Middle frontal gyrus (tissue), 1 donor: ENCODE results near the gene ITFG1.
"Not testable (repeated sequence)": the region's sequence is repeated elsewhere in the genome, so short reads cannot be mapped to it uniquely, and the experiment has no call there.

Source experiments
- DNase-seq: peaks from one replicate; pipeline ENCODE4 v3.0.0-alpha.2; 2015; ENCODE audit warnings: low spot score; ENCODE audit errors: extremely low spot score

ITFG1 gene

DNA sequence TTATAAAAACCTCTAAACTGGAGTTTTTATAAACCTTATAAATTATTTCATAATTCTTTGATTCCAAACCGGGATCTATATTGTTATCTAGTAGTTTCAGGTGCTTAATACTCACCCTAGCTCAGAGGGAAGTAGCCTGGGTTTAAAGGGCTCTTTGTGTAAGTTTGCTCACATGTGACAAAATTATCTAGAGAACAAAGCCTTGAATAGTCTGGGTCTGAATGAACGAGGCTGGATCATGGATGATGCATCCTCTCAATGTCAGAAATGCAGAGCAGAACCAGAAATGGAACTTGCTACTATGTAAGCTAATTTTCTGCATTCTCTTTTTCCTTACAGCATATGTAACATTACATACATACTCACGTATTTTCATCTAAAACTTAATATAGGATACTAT, 213.2 kb downstream of the ITFG1 start:
- DNase-seq, result no peak

DNA sequence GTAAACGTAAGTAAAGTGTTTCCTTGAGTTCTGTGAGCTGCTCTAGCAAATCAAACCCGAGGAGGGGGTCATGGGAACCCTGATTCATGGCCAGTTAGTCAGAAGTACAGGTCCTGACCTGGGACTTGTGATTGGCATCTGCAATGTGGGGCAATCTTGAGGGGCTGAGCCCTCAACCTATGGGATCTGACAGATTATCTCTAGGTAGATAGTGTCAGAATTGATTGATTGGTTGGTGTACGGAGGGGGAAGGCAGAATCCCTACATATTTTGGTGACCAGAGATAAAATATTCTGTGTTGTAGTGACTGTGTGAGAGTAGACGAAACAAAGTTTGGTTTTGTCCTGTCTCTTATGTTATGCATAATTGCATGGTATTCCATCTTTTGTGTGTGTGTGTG, 216.7 kb downstream of the ITFG1 start:
- DNase-seq, result no peak

DNA sequence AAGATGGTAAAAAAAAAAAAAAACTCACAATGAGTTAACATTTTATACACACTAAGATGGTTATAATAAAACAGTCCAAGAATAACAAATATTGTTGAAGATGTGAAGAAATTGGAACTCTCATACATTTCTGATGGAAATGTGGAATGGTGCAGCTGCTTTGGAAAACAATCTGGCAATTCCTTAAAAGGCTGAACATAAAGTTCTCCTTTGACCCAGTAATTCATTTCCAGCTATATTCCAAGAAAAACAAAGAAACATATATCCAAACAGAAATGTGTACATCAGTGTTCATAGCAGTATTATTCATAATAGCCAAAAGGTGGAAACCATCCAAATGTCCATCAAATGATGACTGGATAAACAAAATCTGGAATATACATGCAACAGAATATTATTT, 219.8 kb downstream of the ITFG1 start:
- DNase-seq, result no peak

DNA sequence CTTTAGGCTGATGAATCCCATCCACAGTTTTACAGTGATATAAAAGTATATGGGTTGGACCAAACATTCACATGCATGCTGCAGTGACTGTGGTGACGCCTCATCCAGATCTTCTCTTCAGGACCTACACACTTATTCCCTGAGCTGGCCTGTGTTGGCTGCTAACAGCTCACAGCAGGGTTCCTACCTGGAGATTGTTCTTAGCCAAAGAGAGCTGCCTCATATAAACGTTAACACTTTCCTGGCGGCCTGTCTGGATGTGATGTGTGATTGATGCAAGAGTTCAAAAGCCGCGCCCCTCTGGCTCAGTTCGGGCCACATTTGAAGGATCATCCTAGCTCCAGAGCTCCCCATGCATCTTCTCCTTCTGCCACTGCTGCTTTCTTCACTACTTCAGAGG, 224.1 kb downstream of the ITFG1 start:
- DNase-seq, result no peak

DNA sequence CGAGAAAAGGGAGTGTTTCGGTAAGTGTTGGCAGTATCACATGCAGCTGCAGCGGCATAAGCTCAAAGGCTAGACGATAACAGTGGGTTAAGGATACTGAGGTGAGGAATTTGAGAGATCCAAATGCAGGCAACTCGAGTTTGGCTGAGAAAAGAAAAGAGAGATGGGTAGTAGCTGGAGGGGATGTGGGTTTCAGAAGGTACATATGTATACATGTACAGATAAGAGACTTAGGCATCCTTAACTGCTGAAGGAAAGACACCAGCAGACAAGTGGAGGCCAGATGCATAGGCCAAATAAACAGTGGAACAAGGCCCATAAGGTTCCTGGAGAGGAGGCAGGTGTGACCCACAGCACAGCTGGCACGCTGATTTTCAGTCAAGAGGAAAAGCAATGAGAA, 230.6 kb downstream of the ITFG1 start:
- DNase-seq, result no peak

DNA sequence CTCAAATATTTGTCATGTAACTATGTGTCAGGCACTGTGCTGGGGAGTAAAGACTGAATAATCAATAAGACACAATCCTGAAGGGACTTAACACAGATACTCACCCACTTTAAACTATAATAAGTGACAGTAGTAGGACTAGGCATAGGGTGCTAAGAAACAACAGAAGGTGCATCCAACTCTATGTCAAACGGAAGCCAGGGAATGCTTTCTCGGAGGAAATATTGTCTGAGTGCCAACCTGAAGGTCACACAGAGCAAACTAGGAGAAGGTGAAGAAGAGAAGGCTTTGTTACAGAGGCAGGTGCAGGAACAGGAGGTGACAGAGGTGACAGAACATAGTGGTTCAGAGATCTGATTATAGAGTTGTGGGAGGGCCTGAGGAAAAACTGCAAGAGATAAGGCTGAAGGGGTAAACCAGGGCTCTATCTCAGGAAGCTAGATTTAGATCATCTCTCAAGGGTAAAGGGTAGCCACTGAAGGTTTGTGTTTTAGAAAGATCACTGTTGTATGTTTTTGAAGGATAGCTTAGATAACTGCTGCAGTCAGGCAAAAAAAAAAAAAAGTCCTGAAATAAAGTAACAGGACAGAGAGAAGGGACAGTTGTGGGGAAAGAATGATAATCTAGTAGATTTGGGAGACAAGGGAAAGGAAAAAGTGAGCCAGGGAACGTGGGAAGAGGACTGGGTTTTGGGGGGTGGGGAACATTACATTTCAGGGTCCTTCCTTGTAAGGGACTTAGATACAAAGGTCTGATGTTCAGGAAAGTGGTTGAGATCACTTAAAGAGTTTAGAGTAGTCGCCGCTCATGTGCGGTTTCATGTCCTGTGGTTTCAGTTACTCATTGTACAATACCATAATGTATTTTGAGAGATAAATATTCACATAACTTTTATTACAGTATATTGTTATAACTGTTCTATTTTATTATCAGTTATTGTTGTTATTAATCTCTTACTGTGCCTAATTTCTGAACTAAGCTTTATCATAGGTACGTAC, 231.5 kb downstream of the ITFG1 start:
- DNase-seq, result no peak

DNA sequence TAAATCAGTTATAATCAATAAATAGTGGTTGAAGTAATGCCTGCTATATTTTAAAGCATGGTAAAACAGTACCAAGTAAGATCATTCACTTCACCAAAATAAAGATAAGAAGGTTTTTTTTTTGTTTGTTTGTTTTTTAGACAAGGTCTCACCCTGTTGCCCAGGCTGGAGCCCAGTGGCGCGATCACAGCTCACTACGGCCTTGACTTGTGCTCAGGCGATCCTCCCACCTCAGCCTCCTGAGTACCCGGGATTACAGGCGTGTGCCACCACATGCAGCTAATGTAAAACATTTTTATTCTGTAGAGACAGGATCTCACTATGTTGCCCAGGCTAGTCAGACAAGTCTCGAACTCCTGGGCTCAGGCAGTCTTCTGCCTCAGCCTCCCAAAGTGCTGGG, 232.6 kb downstream of the ITFG1 start:
- no peak for DNase-seq

DNA sequence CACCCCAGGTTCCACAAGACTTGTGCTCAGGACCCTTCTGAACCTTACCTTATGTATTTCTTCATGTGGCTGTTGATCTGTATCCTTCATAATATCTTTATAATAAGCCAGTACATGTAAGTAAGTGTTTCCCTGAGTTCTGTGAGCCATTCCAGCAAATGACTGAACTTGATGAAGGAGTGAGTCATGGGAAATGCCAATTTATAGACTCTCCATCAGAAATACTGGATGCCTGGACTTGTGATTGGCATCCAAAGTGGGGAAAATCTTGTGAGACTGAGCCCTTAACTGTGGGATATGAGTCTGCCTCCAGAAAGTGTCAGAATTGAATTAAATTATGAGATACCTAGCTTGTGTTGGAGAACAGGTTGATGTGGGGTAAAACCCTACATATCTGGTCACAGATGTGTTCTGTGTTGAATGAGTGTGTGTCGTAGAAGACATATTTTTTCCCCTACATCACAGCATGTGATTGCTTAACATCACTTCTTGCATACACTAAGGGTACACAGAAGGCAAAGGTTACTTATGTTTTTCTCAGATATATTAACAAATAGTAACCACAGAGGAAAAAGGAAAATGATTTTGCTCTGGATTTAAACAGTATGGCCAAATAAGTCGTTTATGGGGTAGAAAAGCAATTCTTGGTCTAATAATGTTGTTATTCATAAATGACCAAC, 247.0 kb downstream of the ITFG1 start:
- DNase-seq, result no peak

DNA sequence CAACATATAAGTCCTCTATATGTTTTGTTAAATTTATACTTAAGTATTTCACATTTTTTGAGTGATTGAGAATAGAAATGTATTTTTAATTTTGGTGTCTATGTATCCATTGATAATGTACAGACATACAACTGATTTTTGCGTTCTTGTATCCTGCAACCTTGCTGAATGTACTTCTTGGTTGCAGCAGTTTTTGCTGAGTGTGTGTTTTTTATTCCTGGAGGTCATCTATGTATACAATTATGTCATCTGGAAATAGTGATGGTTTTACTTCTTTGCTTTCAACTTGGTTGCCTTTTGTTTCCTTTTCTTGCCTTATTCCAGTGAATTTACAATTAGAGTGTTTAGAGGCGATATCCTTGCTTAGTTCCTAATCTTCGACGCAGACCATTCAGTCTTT, 249.6 kb downstream of the ITFG1 start:
- DNase-seq, result no peak

DNA sequence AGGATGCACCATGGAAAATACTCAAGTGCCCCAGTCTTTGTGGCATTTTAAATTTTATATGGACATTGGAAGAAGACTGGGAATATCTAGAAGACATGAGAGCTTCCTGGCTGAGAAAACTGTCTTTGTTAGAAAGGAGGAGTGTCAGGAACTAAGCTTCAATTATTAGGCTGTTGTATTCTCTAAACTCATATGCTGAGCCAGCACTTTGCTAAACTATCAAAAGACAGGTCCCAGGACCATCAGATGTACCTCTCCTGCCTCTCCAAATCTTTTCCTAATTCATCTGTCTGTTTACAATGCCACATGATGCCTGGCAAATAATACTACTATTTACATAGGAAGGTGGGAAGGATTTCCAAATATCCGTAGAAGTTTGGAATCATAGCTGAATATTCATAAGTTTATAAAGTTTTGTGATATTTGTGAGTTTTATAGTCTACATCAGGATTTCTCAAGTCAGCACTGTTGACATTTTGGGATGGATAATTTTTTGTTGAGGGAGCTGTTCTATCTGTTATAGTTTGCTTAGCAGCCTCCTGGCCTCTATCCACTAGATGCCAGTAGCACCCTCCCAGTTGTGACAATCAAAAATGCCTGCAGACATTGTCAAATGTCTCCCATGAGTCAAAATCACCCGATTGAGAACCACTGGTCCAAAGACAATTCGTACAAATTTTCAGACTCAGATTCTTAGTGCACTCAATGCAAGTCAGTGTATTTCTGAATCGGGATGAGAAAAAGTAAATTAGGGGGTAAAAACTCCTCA, 255.9 kb downstream of the ITFG1 start:
- DNase-seq, result no peak

DNA sequence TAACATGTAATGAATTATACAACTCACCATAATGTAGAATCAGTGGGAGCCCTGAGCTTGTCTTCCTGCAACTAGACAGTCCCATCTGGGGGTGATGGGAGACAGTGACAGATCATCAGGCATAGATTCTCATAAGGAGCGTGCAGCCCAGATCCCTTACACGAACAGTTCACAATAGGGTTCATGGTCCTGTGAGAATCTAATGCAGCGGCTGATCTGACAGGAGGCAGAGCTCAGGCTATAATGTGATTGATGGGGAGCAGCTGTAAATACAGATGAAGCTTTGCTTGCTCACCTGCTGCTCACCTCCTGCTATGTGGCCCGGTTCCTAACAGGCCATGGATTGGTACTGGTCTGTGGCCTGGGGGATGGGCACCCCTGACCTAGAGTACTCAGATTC, 257.4 kb downstream of the ITFG1 start:
- DNase-seq, result not testable (repeated sequence)

DNA sequence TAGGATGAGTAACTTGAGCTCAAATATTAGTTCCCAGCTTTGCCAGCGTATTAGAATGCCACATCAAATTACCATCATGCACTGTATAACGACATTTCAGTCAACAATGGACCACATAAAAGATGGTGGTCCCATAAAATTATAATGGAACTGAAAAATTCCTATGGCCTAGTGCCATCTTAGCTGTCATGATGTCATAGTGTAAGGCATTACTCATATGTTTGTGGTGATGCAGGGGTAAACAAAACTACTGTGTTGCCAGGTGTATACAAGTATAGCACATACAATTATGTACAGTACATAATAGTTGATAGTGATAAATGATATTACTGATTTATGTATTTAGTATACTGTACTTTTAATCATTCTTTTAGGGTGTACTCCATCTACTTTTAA, 262.7 kb downstream of the ITFG1 start:
- DNase-seq, result no peak

DNA sequence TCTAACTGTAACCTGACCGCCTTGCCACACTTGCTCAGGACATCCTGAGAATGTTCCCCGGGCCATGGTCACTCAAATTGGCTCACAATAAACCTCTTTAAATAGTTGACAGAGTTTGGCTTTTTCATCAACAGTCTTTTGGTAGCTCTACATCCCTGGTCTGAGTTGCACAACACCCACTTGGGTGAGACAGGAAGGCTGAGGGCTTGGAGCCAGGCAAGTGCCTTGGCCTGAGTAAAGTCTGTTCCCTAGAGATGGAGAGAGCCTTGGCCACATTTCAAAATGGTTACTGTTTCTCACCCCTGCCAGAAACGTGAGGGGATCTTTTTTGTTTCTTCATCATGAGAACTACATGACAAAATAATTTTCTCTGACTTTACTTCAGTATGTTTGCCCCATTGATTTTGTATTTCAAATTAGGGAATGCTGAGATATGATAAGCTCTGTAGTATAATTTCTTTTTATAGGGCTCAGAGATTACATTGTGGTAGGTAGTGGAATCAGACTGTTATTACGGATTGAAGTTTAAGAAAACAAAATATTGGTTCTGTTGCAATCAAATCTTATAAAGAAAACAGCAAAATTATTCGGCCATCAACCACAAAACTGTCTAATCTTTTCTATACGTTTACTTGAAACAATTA, 263.2 kb downstream of the ITFG1 start:
- DNase-seq, result no peak

DNA sequence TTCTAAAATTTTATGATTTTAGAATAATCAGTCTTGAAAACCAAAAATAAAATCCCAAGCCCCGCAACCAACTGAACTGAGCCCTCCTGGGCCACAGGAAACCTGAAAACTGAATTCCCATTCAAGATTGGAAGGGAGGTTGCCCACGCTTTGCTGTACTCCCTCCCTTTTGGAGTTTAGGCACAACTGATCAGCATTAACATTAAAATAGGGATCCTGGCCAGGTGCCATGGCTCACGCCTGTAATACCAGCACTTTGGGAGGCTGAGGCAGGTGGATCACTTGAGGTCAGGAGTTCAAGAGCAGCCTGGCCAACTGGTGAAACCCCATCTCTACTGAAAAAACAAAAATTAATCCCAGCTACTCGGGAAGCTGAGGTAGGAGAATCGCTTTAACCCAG, 264.4 kb downstream of the ITFG1 start:
- no peak for DNase-seq

DNA sequence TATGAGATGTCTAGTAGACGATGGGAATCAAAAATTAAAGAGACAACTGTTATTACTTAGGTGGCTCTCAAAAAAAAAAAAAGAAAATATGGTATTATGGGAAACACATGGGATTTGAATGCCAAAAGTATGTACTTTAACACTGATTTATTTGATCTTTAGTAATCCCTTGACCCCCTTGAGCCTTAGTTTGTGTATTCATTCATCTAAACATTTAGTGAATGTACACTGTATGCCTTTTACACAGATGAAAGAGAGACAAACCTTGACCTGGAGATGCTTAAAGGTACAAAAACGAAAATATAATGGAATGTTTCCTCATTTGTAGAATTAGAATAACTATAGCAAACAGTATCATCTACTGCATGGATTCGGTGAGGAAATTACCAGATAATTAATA, 278.5 kb downstream of the ITFG1 start:
- no peak for DNase-seq

DNA sequence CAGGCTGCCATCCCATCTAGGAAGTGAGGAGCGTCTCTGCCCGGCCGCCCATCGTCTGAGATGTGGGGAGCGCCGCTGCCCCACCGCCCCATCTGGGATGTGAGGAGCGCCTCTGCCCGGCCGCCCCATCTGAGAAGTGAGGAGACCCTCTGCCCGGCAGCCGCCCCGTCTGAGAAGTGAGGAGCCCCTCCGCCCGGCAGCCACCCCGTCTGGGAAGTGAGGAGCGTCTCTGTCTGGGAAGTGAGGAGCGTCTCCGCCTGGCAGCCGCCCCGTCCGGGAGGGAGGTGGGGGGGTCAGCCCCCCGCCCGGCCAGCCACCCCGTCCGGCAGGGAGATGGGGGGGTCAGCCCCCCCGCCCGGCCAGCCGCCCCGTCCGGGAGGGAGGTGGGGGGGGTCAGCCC, 279.8 kb downstream of the ITFG1 start:
- DNase-seq, result not testable (repeated sequence)

DNA sequence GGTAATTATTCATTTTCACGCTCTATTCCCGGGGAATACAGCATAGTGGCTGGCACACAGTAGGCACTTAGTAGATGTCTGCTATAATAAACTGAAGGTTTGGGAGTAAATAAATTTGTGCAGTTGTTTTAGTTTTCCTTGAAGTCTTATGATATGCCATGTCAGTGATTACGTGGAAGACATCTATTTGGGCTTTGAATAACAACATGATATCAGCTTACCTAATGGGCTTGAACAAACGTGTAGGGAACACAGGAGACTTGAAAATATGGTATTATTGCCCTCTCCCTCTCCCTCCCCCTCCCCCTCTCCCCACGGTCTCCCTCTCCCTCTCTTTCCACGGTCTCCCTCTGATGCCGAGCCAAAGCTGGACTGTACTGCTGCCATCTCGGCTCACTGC, 280.8 kb downstream of the ITFG1 start:
- DNase-seq, result no peak

DNA sequence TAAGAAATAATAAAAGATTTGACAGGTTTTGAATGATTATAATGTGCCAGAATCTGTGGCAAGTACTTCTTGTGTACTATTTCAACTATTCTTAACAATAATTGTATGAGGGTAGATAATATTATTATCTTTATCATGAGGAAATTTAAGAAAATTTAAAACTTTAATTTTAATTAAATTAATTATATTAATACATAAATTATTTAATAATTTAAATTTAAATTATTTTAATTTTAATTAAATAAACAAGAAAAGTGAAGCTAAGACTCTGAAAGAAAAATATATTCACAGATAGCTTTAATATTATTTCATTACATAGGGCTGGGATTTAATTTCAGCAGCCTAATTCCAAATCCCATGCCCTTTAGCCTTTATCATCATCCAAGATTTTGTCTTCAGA, 285.7 kb downstream of the ITFG1 start:
- no peak for DNase-seq

DNA sequence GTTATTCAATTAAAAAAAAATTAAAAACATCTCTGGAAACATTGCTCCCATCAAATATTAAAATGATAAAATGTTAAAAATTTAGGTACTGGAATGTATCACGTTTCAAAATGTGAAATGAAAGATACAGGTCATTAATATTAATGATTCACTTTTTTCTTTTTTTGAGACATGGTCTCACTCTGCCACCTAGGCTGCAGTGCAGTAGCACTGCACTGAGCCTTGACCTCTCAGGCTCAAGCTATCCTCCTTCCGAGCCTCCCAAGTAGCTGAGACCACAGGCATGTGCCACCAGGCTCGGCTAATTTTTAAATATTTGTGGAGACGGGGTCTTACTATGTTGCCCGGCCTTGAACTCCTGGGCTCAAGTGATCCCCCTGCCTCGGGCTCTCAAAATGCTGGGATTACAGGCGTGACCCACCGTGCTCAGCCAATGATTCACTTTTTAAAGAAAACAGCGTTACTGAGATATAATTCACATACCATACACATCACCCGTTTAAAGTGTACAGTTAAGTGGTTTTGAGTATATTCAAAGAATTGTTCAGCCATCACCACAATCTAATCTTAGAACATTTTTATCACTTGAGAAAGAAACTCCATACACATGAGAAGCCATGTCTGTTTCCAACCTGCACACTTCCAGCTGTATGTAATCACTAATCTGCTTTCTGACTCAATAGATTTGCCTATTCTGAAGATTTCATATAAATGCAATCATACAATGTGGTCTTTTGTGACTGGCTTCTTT, 298.0 kb downstream of the ITFG1 start:
- no peak for DNase-seq

DNA sequence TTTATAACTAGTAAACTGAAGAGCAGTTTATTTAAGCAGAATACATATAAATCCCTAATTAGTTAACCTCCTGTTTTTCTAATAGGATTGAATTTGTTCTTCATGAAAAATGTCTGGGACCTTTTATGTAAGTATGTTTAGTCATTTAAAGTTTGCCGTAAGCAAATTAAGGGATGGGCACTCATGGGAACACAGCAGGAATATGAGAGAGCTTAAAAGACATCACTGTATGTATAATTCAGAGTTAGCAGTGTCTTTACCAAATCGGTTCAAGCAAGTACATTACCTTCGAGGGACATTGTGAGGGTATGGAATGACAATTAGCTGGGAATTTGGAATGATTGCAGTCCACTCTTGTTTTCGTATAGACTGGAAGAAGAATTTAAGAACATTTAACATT, 299.4 kb downstream of the ITFG1 start:
- DNase-seq, result no peak

DNA sequence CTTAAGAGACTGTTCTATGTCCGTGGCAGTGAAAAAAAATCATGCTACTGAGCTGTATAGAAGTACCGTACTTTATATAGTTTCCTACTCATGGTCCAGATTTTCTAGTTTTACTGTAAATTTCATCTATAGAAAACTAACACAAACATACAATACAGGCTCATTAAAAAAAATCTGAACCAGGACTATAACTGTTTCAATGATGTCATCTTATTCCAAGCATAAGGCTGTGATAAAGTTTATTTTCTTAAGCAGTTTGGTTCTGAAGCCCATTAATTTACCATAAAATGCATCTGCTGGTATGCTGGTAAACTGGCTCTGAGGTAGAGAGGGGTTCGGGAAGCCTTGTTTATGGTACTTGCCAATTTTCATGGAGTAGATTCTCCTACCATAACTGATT, 300.4 kb downstream of the ITFG1 start:
- no peak for DNase-seq
